Measurements from ENCODE around the gene FOXF2.
"Not testable (repeated sequence)": the region's sequence is repeated elsewhere in the genome, so short reads cannot be mapped to it uniquely, and the experiment has no call there.

Gene FOXF2

GRCh38 chr6:1389369-1390132 is at the start of gene FOXF2:
TSS of gene FOXF2 (plus strand) at chr6:1389576. CDS start at chr6:1389948, 372 bp downstream.
- peak; percentile 47 for DNase-seq

DNA sequence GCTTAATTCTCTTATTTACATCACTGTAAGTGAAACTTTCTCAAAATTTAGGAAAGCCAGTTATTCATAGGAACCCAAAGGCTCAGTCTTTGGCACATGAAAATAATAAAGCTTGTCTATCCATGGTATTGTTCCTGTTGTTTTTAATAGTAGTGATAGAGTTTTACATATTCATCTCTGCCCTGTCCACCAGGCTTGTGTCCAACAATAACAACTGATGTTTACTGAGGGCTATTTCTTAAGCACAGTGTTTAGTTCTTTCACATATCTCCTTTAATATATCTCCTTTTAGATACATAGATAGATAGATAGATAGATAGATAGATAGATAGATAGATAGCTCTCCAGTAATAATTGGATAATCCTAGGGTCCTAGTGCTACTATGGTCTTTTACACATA is 43.3 kb upstream of the FOXF2 start:
- no peak for DNase-seq

DNA sequence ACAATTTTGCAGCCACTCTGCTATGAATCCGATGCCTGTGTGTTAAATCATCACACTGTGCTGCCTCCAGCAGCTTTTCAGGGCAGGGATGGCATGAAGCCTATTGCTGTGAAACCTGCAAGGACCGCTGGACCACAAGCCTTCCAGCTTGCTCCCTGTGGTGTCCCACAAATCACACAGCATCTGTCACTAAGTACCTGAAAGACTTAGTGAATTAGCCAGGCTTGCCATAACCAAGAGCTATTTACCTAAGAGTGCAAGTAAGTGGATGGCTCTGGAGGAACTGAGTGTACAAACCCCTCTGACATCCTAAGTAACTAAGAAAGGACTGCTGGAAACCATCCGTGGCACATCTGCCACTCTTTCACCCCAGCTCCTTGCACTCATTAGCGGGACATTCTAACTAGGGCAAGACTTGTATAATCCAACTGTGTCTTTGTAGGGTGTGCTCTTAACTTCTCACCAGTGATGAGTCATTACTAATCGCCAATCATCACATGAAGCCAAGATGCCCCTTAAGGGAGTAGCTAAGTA is 42.8 kb upstream of the FOXF2 start:
- DNase-seq = no peak

- DNase-seq = no peak
Measured at GRCh38 chr6:1347161-1347560, 42.2 kb upstream of the FOXF2 start.

DNA sequence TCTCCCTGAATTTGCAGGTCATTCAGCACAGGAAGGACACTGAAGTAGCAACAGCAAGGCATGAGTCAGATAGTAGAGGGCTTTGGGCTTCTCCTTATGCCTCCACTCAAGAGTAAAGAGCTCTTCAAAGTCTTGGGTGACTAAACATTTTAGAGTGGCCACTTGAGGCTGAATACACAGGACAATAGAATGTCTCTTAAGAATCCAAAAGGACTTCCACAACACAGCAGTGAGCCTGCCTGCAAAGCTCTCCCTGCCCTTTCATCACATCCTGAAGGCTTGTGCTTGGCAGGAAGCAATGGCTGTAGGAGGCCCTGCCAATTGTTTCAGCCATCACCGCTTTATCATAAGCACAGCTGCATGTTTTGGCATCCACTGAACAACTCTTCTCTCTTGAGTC is 40.7 kb upstream of the FOXF2 start:
- DNase-seq = no peak

GRCh38 chr6:1349655-1350054 is 39.7 kb upstream of the FOXF2 start:
- DNase-seq = no peak

GRCh38 chr6:1351381-1352008 is 37.9 kb upstream of the FOXF2 start:
- no peak for DNase-seq

DNA sequence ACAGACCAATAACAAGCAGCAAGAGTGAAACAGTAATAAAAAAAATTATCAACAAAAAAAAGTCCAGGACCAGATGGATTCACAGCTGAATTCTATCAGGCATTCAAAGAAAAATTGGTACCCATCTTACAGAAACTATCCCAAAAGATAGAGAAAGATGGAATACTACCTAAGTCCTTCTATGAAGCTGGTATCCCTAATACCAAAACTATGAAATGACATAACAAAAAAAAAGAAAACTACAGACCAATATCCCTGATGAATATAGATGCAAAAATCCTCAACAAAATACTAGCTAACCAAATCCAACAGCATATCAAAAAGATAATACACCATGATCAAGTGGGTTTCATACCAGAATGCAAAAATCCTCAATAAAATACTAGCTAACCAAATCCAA is 34.3 kb upstream of the FOXF2 start:
- not testable (repeated sequence) for DNase-seq

DNA sequence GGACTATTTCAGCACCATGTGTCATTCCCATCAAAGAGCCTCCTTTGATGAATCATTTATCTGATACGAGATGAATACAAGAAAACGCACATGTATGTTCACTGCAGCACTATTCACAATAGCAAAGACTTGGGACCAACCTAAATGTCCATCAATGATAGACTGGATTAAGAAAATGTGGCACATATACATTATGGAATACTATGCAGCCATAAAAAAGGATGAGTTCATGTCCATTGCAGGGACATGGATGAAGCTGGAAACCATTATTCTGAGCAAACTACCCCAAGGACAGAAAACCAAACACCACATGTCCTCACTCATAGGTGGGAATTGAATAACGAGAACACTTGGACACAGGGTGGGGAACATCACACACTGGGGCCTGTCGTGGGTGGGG is 27.7 kb upstream of the FOXF2 start:
- not testable (repeated sequence) for DNase-seq

DNA sequence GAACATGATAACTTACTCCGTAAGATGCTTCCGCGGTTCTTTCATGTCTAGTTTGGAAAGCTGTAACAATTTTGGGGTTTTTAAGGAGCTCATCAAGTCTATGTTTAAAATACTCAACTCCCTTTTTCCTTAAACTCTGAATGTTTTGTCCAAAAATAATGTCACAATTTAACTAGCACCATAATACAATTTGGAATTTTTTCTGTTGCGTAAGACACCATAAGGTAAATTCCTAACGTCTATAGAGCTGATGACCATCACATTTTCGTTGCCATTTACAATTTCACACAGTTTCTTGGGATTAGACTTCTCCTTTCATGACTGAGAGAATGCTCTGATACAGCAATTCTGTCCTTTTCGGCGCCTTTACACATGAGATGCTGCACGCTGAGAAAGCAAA is 26.7 kb upstream of the FOXF2 start:
- DNase-seq = no peak

DNA sequence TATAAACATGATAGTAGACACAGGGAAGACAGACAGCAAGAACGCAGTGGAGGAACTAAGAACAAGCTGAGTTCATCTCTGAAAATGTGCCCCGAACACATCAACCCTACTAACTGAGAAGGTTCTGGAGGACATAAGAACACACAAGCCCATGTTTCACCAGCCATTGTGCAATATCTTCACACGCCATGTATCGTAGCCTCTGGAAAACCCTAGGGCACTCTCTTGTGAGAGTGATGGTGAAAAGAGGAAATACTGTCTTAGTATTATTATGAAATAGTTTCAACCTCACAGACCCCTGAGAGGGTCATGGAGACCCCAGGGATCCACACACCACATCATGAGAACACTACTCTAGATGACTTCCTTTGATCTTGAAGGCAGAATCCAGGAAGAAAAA is 26.1 kb upstream of the FOXF2 start:
- DNase-seq = no peak

- DNase-seq = peak; percentile 25
Measured at GRCh38 chr6:1363729-1364572, 25.4 kb upstream of the FOXF2 start.

GRCh38 chr6:1364791-1365190 is 24.6 kb upstream of the FOXF2 start:
- DNase-seq = no peak

GRCh38 chr6:1365686-1366085 is 23.7 kb upstream of the FOXF2 start:
- no peak for DNase-seq

- no peak for DNase-seq
Measured at GRCh38 chr6:1367771-1368170, 21.6 kb upstream of the FOXF2 start.

- DNase-seq = no peak
Measured at GRCh38 chr6:1368940-1369339, 20.4 kb upstream of the FOXF2 start.

DNA sequence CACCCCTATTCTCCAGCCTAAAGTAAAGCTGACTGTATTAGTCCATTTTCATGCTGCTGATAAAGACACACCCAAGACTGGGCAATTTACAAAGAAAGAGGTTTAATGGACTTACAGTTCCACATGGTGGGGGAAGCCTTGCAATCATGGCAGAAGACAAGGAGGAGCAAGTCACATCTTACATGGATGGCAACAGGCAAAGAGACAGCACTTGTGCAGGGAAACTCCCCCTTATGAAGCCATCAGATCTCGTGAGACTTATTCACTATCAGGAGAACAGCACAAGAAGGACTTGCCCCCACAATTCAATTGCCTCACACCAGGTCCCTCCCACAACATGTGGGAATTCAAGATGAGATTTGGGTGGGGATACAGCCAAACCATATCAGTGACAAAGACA is 19.7 kb upstream of the FOXF2 start:
- DNase-seq = not testable (repeated sequence)

GRCh38 chr6:1371933-1372332 is 17.4 kb upstream of the FOXF2 start:
- no peak for DNase-seq

- DNase-seq = no peak
Measured at GRCh38 chr6:1372690-1373089, 16.7 kb upstream of the FOXF2 start.

DNA sequence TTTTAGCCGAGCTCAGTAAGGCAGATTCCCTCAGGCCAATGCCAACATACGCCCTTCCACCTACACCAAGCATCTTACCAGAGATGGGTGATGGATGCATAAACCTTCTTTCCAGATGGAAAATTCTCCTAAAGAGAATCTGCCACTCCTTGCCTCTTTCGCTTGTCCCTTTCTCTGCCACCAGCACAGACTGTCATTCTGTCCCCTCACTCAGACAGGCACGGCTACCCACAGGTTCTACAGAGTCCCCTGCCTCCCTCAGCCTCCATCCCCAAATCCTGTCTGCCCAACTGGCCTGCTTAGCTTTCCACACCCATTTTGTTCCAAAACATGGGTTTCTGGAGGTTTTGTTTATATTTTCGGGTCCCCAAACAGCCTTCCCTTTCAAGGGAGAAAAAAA is 12.7 kb upstream of the FOXF2 start:
- DNase-seq = no peak

DNA sequence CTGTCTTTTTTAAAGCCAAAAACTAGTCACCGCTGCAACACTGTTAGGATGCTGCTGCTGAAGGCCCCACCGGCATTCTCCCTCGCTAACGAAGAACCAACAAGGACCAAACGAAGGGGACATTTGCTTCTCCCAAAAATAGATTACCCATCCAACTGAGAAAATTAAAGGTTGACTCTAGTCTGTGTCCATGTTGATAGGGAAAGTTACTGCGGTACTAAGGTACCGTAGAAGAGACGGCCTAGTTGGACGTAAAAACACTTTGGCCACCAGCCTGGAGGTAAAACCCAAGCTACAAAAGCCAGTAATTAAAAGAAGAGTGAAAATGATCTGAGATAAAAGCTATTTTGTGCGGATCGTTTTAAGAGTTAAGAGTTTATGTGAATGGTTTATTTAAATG is 11.8 kb upstream of the FOXF2 start:
- no peak for DNase-seq

DNA sequence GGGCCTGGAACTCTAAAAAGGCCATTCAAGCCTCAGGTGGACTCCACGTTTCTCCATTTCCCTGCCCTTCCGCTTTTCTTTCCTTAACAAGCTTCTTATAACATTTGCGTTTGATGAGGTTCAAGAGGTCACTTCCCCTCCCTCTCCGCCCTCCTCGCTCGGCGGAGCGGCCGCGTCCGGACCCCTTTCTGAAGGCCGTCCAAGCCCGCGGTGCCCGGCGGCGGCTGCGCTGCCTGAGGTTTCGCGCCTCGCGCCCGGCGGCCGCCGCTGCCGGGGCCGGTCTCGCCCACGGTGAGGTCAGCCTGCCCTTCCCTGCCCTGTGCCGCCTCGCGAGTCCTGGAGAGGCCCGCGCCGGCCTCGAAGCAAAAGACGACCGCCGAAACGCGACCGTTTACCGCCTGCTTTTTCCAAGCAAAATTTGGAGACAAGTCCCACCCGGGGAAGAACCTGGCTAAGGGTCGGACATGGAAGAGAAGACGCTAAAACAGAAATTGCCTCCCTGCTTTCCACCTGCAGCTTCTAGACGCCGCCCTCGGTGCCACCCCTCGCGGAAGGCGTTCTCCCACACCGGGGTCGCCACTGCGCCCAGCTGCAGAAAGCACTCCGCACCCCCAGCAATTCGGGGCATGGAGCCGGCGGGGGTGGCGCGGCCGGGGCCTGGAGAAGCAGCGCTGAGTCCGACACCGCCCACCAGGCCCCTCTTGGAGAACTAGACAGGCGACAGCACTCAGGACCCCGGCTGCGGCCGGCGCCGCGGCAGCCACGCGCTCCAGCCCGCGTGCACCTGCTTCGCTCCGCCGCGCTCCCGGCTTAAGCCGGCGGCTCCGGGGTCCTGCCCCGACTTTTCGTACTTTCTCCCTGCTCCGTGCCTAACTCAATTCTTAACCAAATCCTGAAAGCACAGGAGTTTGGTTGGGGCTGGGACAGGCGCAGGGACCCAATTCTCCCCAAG is 11.0 kb upstream of the FOXF2 start:
- no peak for DNase-seq

Data from NCI-H1105 treated with DMSO at 0.1 percent for 48 hours (cell line).